NK-92 (cell line): ENCODE data around the gene PLXNB1.
A peak's percentile ranks its signal among the peaks of the same experiment; 100 is the strongest.
"Not testable (repeated sequence)": the region's sequence is repeated elsewhere in the genome, so short reads cannot be mapped to it uniquely, and the experiment has no call there.

Source experiments
- DNase-seq: peaks from one replicate; lab custom pipeline; 2025; ENCODE audit not compliant: unreplicated experiment; lab: John Stamatoyannopoulos, UW

The PLXNB1 gene

DNA sequence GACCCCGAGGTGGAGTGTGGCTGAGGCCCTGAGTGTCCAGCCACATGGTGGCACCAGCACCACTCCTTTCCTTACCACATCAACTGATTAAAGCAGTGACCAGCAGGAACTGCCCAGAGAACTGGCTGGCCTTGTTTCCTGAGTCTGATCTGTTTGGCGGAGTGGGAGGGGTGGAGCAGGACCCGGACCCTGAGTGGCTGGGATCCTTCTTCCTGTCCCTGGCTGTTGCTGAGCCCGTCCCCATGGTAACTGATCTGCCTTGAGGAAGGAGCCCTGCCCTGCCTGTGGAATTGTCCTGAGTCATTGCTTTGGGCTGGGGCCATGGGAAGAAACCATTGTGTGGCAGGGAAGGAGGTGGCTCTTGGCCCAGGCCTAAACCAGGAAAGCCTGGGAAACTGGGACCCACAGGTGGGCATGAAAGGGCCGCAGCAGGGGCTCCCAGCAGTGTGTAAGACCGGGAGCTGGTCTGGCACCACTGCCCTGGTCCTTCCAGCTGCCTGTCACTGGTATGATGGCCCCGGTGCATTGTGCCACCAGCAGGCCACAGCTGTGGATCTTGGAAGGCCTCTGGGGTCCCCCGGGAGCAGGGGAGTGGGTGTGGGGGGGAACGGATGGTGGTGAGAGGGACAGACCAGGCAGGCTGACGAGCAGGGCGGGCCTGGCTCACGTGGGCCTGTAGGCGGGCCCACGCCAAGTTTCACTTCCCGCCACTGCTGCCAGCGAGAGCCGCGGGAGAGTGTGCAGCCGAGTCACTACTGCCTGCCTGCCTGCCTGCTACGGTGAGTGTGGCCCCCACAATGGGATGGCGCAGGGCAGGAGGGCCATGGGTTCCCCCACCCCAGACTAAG, 35.9 kb upstream of the PLXNB1 start:
- no peak for DNase-seq

DNA sequence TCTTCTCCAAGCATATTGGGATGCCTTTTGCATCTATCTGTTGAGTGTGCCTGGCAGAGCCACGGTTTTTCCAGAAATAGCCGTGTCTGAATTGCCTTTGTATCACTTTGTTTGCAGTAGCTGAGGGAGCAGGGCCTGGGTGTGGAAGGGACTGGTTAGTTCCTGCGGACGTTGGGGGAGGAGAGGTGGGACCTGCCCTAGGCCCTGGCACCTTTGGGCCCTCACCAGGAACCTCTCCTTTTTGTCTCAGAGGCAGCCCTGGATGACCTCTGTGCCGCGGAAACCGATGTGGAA, 35.3 kb upstream of the PLXNB1 start:
- no peak for DNase-seq

DNA sequence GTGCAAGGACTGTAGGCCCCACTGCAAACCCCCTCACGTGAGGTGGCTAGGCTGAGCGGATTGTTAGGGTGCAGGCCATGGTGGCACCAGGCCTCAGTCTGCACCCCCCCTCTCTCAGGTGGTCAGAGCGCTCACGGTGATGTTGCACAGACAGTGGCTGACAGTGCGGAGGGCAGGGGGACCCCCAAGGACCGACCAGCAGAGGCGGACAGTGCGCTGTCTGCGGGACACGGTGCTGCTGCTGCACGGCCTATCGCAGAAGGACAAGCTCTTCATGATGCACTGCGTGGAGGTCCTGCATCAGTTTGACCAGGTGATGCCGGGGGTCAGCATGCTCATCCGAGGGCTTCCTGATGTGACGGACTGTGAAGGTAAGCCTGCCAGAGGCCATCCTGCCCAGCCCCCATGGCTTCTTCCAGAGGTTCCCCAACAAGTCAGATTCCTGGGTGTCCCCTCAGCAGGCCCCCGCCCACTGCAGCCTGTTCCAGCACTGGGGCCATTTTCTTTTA, 34.9 kb upstream of the PLXNB1 start:
- DNase-seq = no peak

DNA sequence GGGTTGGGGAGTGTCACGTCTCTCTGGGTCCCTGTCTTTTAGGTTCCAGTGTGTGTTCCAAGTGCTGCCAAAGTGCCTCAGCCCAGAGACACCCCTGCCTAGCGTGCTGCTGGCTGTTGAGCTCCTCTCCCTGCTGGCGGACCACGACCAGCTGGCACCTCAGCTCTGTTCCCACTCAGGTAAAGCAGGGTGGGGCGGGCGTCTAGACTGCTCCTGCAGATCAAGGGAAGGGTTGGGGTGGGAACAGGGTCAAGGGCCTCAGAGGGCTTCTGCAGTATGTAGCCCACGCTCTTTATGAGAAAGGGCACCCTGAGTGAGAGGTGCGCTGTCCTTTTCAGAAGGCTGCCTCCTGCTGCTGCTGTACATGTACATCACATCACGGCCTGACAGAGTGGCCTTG, 33.8 kb upstream of the PLXNB1 start:
- DNase-seq = no peak

DNA sequence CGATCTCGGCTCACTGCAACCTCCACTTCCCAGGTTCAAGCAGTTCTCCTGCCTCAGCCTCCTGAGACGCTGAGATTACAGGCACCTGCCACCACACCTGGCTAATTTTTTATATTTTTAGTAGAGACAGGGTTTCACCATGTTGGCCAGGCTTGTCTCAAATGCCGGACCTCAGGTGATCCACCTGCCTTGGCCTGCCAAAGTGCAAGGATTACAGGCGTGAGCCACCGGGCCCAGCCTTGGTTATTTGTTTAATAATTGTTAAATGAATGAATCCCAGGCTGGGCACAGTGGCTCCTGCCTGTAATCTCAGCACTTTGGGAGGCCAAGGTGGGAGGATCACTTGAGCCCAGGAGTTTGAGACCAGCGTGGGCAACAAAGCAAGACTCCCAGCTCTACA, 31.9 kb upstream of the PLXNB1 start:
- DNase-seq = not testable (repeated sequence)

DNA sequence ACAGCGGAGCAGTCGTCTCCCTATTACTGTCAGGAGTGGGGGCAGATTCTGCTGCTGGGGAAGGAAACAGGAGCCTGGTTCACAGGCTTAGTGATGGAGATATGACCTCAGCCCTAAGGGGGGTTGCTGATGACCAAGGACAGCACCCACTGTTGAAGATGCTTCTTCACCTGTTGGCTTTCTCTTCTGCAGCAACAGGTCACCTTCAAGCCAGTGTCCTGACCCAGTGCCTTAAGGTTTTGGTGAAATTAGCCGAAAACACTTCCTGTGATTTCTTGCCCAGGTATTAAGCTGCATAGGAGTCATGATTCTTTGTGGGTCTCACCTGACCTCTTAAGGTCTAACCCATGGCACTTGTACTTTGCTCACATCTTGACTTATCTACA, 30.6 kb upstream of the PLXNB1 start:
- no peak for DNase-seq

DNA sequence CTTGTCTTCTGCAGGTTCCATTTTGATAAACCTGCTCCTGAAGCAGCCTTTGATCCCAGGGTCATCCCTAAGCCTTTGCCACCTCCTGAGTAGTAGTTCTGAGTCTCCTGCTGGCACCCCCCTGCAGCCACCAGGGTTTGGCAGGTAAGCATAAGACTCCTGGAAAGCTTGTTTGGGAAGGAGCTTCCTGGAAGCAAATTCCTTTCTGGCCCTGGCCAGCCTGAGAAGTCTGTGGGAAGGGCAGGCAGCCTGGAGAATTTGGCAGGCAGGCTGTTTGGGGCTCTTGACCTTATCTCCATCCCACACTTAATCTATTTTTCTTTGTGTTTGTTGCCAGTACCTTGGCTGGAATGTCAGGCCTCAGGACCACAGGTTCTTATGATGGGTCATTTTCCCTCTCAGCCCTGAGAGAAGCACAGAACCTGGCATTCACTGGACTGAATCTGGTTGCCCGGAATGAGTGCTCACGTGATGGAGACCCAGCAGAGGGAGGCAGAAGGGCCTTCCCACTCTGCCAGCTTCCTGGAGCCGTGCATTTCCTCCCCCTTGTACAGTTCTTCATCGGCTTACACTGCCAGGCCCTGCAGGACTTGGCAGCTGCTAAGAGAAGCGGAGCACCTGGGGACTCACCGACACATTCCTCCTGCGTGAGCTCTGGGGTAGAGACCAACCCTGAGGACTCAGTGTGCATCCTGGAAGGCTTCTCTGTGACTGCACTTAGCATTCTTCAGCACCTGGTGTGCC, 30.1 kb upstream of the PLXNB1 start:
- no peak for DNase-seq

DNA sequence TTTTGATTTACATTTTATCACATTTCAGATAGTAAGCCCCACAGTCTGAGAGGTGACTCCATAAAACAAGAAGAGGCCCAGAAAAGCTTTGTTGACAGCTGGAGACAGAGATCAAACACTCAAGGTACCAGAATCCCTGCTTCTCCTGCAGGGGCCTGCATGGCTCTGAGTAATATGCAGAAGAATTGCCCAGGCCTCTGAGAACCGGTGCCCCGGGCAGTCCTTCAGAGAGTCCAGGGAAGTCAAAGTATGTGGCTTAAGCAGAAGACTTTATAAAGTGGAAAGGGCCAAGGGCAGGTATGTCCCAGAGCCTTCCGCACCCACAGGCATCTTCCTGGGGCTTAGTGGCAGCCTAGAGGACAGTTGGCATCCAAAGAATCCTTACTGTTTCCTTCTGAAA, 29.4 kb upstream of the PLXNB1 start:
- DNase-seq = no peak

DNA sequence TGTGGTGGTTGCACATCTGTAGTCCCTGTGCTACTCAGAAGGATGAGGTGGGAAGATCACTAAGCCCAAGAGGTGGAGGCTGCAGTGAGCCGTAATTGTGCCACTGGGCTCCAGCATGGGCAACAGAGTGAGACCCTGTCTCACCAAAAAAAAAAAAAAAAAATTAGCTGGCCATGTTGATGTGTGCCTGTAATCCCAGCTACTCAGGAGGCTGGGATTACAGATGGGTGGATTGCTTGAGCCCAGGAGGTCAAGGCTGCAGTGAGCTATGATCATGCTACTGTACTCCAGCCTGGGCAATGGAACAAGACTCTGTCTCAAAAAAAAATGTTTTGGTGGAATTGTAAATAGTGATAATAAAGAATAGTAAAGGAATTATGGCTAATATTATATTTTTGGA, 26.6 kb upstream of the PLXNB1 start:
- DNase-seq = no peak

DNA sequence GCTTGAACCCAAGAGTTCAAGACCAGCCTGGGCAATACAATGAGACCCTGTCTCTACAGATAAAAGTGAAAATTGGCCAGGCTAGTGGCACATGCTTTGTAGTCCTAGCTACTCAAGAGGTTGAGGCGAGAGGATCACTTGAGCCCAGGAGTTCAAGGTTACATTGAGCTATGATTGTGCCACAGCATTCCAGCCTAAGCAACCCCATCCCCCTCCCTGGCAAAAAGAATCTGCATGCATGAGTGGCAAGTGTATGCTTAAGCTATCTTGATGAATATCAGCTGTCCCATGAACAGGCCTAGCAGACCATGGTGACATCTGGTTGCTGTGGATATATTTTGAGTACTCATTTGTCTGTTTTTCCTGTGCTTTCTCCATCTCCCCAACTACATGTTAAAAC, 21.4 kb upstream of the PLXNB1 start:
- DNase-seq = no peak

DNA sequence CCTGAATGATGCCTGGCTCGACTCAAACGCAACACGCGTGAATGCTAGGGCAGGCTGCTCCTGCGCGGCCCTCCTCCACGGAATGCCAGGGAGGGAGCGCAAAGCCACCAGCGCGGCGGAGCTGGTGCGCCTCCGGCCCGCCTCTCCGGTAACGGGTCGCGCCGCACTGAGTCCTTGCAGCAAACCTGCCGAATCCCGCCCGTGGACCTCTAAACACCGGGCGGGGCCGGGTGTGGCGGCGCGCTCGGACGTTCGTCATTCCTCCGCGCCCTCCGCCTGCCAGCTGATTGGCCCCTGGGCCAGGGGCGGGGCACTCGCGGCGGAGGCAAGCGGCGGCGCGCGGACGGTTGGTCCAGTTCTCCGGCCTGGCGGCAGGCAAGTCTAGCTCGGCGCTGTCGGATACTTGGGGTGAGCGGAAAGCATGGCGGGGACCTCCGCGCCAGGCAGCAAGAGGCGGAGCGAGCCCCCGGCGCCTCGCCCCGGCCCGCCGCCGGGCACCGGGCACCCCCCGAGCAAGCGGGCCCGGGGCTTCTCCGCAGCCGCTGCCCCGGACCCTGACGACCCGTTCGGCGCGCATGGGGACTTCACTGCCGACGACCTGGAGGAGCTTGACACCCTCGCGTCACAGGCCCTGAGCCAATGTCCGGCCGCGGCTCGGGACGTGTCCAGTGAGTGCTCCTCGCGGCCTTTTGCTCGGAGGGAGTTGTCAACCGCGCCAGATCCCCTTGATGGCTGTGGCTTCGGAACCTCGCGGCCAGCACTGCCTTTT, 16.7 kb upstream of the PLXNB1 start, which contains the start of gene ATRIP:
ATRIP (plus strand) TSS at position 313 of the 769 bp plus-strand sequence; CDS start at position 422, 109 bp downstream.
- peak; percentile 34 for DNase-seq

DNA sequence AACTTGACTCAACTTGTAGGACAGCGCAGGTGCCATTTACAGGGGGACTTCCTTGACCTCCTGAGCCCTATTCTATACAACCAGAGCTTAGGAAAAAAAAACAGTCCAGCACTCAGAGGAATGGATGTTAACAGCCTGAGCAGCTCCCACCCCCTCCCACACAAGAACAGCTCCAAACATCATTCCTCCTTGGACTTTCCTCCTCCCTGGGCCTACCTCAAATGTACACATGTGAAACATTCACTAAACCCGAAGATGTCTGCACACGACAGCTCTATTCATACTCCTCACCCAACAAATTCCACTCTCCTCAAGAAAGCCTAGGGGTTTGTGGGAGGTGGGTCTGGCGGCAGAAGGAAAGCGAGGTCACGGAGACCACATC, 16.1 kb upstream of the PLXNB1 start:
- DNase-seq = no peak

DNA sequence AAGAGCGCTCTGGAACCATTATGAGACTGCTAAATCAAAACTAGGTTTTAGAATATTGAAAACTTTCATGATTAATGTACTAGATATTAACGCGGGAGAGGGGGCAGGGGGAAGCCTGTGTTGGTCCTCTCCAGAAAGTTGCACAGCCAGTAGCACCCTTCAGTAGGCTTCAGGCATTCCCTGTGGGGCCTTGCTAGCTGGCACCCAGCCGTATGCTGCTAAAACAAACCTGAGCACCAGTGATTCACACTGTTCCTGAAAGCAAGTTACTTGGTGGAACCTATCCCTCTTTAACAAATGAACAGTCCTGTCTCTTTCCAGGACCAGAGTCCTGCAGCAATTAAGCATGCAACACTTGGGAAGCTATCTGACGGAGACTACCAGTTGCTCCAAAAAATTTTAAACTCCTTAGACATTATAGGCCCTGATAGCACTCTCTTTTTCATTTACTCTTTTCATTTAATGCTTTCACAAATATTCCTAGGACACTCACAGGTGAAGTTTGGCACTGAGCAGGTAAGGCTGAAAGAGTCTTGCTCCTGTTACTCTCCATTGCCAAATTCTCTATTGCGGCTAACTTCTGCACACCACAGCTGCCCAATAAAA, 15.5 kb upstream of the PLXNB1 start:
- no peak for DNase-seq

DNA sequence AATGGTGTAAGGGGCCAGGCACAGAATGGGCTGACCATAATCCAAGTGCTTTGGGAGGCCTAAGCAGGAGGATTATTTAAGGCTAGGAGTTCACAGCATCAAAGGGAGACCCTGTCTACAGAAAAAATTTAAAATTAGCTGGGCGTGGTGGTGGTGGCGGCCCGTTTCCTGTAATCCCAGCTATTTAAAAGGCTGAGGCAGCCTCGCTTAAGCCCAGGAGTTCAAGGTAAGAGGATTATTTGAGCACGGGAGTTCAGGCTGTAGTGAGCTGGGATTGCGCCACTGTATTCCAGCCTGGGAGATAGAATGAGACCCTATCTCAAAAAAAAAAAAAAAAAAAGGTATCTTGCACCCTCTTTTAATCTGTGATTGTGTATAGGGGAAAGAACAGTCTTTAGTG, 12.1 kb upstream of the PLXNB1 start:
- DNase-seq = no peak

DNA sequence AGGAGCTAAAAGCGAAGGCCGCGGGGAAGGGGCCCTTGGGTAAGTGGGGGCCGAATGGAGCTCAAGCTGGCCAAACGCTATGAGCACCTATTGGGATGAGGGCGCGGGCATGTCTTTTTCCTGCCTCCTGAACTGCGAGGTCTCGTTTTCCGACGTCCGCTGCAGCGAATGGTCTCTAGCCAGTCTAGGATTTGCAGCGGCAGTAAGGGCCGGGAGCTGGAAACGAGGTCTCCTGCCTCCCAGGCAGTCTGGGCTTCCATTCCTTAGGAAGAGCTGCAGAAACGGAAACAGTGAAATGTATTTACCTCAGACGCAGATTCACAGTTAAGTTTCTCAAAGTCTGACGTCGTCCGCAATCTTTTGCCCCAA, 10.7 kb upstream of the PLXNB1 start:
- DNase-seq = no peak

DNA sequence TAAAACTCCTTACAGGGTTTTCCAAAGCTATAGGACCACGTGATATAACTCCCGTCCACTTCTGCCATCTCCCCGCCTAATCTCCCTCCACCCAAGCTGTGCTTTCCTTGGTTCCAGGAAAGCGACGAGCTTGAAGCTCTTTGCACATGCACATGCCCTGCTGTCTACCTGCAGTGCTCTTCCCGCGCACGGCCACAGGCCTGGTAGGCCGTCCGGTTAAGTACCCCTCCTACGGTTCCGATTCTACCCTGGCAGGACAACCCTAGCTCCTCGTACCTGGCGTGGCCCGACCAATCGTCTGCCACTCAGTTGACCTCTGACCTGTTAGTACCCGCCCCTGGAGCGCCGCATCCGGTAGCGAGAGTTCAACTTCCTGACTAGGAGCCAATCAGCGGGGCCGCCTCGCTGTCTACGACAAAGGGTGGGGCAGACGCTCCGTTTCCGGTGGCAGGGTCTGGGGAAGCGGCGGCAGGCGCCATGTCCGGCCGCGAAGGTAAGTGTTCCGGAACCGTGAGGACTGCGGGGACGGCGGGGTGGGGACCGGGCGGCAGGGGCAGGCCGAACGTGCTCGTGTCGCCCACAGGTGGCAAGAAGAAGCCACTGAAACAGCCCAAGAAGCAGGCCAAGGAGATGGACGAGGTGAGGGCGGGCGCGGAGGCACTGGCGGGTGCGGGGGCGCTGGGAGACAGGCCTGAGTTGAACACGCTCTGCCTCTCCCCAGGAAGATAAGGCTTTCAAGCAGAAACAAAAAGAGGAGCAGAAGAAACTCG, 10.1 kb upstream of the PLXNB1 start, which contains the start of the genes CCDC51 and TMA7:
CCDC51 (minus strand) TSS at position 300 of the 770 bp plus-strand sequence. CDS start 4,991 bp downstream, outside the sequence.
TMA7 (plus strand) TSS at position 438 of the 770 bp plus-strand sequence; CDS start at position 478, 40 bp downstream.
- DNase-seq = peak; percentile 88

DNA sequence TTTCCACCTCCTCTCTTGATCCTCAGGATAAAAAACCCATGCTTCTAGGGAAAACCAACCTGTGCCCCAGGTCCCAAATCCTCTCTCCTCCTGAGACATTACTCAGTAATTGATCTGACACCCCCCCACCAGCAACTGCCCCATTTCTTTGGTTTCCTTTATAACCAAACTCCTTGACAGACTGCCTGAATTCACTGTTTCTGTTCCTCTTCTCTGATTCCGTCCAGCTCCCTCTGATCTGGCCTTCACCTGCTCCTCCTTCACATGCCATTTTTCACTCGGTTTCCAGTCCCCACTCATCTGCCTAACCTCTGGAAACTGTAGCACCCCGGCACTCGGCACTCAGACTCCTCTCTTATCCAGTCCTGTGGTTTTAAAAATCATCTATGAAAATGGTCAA, 7.9 kb upstream of the PLXNB1 start:
- no peak for DNase-seq

DNA sequence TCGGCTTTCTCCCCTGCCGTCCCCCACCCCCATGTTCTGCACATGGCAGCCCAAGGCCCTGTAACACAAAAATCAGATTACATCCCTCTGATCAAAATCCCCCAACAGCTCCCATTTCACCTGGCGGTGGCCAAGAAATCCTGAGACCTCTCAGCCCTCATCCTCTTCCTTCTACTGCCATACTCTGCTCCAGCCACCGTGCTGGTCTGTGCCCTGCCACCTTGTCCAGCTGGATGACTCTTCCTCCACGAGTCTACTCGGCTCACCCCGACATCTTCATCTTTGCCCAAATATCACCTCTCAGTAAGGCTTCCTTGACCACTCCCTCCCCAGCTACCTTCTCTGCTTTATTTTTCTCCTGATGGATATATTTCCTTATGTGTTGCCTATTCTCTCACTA, 7.0 kb upstream of the PLXNB1 start:
- no peak for DNase-seq

DNA sequence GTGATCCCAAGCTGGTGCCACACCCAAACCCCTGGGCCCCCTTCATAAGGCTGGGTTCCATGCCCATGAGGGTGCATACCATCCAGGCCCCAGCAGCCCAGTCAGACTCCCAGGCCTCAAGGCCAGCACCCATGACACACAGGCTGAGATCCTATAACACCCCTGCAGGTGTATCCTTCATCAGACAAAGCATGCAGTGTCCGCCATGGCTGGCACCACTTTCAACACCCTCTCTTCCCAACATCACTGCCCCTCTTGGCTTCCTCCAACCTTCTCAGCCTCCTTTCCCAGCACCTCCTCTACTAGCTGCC, 6.5 kb upstream of the PLXNB1 start:
- no peak for DNase-seq

DNA sequence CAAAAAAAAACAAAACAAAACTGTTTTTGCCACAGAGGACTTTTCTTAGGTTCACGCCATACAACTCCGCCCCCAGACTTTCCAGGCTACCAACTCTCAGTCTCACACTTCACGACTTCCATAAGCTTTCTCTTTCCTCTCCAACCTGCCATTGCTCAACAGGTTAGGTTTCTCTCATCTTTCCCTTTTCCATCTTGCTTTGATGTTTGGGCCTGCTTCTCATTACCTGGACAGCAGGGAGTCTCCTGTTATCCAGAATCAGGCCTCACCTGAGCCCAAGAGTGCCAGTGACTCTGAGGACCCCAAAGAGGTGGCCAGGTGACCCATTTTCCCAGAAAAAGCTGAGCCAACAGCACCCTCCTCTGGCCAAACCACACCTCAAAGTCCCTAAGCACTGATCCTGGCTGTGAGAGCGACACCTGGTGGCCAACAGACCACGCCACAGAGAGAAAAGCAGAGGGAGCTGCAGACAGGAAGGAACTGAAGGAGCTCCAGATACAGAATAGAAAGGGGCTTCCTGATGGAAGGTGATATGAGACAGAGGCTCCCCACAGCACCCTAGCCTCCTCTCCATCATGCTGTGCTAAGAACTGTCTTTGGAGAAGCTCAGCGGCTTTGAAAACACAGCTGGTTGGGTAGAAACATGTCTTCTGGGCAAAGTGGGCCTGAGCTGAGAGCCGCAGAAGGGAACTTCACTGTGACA, 6.0 kb upstream of the PLXNB1 start:
- DNase-seq = no peak
